GM18951 (cell line): ENCODE measurements around the gene FOXRED2.

Source experiments
- POLR2A ChIP-seq: IDR thresholded peaks from 4 replicates; pipeline ENCODE4 v1.6.1; 2011; ENCODE audit warnings: mild to moderate bottlenecking; ENCODE audit not compliant: insufficient read length, insufficient read depth; ENCODE audit errors: extremely low read depth
- in situ Hi-C: fragments of 300-500 bp; cut with MboI; formaldehyde crosslinking; loops from one replicate; pipeline ENCODE4 v1.12.0; 2022; ENCODE audit warnings: low sequenced_read_pairs, mixed read lengths, inconsistent platforms; ENCODE audit not compliant: unreplicated experiment

The FOXRED2 gene

DNA sequence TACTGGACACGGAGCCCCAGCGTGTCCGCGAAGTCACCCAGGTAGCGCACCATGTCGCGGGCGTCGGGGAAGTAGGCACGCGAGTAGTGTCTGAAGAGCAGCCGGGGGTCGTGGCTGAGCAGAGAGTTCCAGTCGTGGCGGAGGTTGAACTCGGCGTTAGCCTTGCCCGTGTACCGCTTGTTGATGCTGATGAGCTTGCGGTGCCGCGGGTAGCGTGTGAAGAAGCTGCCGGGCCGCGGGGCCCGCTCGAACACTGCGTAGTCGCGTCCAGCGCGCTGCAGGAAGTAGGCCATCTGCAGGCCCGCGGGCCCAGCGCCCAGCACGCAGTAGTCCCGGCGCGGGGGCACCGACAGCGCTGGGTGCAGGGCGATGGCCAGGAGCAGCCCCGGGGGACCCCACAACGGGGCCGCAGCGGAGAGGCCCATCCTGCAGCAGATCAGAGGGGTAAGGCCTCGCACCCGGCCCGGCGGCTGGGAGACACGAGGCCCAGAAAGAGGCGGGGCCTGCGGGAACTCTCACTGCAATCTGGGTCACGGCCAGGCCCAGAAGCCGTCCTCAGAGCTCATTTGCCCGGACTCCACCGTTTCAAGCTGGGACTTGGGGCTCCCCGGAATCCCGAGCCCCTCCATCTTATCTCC, 723 bp downstream of the FOXRED2 start:
- in situ Hi-C loops, result no loop called here
- no peak for TF ChIP-seq POLR2A

DNA sequence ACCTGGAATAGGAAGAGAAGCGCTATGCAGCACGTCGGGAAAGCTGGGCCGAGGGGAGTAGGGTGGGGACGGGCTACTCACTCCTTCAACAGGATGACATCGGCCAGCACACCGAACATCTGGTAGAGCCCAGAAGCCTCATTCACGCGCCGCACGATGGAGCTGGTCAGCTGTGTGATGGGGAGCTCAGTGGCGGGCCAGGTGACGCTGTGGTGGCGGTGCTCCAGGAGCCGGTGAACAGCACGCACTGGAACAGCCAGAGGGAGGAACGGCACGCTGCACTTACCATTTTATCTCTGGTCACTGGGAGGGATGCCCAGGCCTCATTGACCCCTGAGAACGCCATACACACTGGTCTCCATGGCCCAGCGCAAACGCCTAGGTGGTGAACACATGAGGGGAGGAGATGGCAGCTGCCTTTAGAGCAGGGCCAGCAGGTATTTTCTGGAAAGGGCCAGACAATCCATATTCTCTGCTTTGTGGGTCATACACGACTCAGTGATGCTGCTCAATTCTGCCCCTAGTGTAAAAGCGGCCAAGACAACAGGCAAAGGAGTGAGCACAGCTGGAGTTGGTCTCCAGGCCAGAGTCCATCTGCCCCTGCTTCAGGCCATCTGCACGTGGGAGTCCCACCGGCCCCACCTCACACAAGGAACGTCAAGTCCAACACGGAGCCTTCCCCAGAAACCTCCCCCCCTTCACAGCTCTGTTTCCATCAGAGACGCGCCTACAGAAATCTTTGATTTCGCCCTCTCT, 8.8 kb downstream of the FOXRED2 start:
- in situ Hi-C loops, result no loop called here

GRCh38 chr22:36493690-36494110, 13.1 kb downstream of the FOXRED2 start:
- TF ChIP-seq POLR2A, result peak; percentile 38
- in situ Hi-C loops, result no loop called here

More for the DNA sequence above, 8.8 kb downstream of the FOXRED2 start:
- TF ChIP-seq POLR2A, result no peak

DNA sequence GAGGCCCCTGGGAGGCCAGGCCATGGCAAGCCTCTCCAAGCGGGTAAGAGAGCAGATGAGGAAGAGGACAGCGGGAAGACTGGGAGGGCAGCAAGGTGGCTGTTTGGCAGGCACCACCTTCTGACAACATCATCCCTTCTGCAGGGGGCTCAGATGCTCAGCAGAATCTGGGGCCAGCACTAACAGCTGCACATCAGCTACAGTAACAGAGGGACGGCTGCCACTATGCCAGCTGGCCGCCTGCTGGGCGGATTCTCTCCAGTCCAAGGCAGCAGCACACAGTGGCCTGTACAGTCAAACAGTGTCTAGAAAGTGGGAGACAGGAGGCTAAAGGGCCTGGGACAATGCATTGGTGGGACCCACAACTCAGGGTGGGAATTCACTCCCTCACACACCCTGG, 14.7 kb downstream of the FOXRED2 start:
- TF ChIP-seq POLR2A, result no peak
- in situ Hi-C loops, result no loop called here

- in situ Hi-C loops, result no loop called here
- no peak for TF ChIP-seq POLR2A
Observed at GRCh38 chr22:36491155-36491554, 15.7 kb downstream of the FOXRED2 start.

DNA sequence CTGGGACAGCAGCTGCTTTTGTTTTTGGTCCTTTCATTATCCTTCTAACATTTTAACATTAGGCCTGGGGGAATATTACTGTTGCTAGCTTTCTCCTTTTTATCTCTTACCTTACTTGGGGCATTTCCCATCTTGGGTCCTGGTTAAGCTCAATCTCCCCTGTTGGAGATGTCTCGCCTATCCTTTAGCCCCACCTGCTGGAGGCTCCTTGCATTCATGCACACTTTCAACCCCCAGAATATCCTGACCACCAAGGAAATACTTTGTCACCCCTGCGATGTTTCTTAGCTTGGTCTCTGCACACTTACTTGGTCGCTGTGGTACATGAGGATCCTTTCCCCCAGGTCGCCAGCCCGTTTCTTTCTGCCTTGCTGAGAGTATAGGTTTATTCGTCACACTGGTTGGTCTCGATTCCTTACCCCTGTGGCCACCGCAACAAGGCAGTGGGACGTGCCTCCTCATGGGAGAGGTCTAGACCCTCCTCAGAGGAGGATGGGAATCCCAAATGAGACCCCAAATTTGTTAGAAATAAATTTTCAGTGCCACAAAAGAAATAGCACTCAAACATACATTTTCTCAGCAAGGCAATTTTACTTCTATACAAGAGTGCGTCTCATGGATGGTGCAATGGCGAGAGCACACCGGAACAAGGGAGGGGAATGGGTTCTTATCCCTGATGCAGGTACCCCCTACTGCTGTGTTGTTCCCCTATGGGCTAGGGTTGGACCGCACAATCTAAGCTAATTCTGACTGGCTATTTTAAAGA, 20.0 kb downstream of the FOXRED2 start:
- in situ Hi-C loops, result no loop called here
- TF ChIP-seq POLR2A, result no peak

GRCh38 chr22:36481393-36482168, 25.3 kb downstream of the FOXRED2 start, which contains the start of gene TXN2:
TXN2 (minus strand) TSS chr22:36481640; CDS start chr22:36480837, 803 bp downstream.
- TF ChIP-seq POLR2A, result peak; percentile 95
- in situ Hi-C loops, result no loop called here

DNA sequence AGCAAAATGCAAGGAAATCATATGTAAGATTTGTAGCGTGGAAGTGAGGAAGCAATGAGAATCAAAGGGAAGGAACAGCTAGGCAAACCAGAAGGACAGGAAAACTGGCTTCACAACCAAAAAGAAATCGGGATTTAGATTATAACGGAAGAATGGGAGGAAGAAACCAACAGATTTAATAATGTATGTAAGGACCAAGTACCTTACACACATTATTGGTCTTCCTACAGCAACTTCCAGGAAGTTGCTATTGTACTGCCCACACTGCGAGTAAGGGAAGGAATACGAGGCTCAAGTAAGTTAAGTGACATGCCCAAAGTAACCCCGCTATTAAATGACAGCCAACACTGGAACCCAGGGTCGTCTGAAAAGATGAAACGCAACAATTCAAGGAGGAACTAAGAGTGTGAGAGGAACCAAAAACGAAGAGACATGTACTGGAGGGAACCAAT, 25.9 kb downstream of the FOXRED2 start:
- in situ Hi-C loops, result no loop called here
- no peak for TF ChIP-seq POLR2A

DNA sequence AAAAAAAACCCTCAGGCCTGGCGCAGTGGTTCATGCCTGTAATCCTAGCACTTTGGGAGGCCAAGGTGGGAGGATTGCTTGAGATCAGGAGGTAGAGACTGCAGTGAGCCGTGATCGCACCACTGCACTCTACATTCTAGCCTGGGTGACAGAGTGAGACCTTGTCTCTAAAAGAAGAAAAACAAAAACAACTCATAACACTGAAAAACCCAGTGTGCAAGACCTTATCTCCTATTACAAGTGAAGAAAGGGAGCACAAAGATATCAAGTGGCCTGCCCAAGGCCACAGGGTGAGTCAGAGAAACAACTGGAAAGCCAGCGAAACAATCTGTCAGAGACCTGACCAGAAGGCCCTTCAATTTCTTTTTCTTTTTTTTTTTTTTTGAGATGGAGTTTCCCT, 27.9 kb downstream of the FOXRED2 start:
- no peak for TF ChIP-seq POLR2A
- in situ Hi-C loops, result no loop called here

GRCh38 chr22:36475341-36475740, 31.5 kb downstream of the FOXRED2 start:
- no peak for TF ChIP-seq POLR2A
- in situ Hi-C loops, result no loop called here

GRCh38 chr22:36472689-36473088, 34.2 kb downstream of the FOXRED2 start:
- no peak for TF ChIP-seq POLR2A
- in situ Hi-C loops, result no loop called here

GRCh38 chr22:36471341-36471821, 35.5 kb downstream of the FOXRED2 start:
- in situ Hi-C loops, result no loop called here

DNA sequence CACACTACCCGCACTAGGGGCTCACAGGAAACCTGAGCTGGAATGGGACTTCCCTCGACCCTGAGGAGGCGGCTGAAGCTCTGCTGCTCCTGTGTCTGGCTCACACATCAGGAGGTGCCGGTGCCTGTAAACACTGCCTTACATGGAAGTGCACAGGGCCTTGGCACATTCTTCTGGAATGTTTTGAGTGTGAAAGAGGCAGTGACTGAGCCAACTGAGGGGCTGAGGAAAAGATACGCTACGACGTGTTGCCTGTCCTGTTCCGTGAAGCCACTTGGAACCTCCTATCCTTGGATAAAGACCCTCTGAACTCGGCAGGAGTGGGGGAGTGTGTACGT, 35.9 kb downstream of the FOXRED2 start:
- no peak for TF ChIP-seq POLR2A
- in situ Hi-C loops, result no loop called here

More at GRCh38 chr22:36471341-36471821, 35.5 kb downstream of the FOXRED2 start:
- no peak for TF ChIP-seq POLR2A
